Astrocyte (in vitro differentiated cells and primary cell): ENCODE results near the gene JHY. TPM values are rescaled to one million over a fixed set of nuclear protein-coding genes. Genes with fewer than 3 reads are reported as not detected.

ENCODE experiments used
- DNase-seq: peaks from one replicate; pipeline ENCODE4 v3.0.0-alpha.2; 2010; ENCODE audit warnings: low read depth
- FAIRE-seq: peaks from 2 replicates; lab custom pipeline; 2011; peaks lifted over from hg19 to GRCh38; lab: Jason Lieb, UNC
- H2AFZ ChIP-seq: 2 replicates; pipeline ENCODE4 v1.6.0; 2012; ENCODE audit warnings: low read depth, low read length, inconsistent platforms
- H3K27ac ChIP-seq: 2 replicates; pipeline ENCODE4 v1.5.1; 2011; ENCODE audit warnings: low read depth, low read length, inconsistent platforms
- H3K27me3 ChIP-seq: 2 replicates; pipeline ENCODE4 v1.6.0; 2011; ENCODE audit warnings: low read length, inconsistent platforms; ENCODE audit not compliant: insufficient read depth
- H3K36me3 ChIP-seq: 2 replicates; pipeline ENCODE4 v1.5.1; 2011; ENCODE audit warnings: low read length, inconsistent platforms; ENCODE audit not compliant: insufficient read depth
- H3K4me1 ChIP-seq: 2 replicates; pipeline ENCODE4 v1.5.1; 2011; ENCODE audit warnings: low read length, inconsistent platforms; ENCODE audit not compliant: insufficient read depth
- H3K4me2 ChIP-seq: 2 replicates; pipeline ENCODE4 v1.6.0; 2012; ENCODE audit warnings: low read length, inconsistent platforms
- H3K4me3 ChIP-seq: 2 replicates; pipeline ENCODE4 v1.5.1; 2011; ENCODE audit warnings: low read depth, mild to moderate bottlenecking, low read length, inconsistent platforms; ENCODE audit not compliant: insufficient read depth
- H3K79me2 ChIP-seq: 2 replicates; pipeline ENCODE4 v1.6.0; 2012; ENCODE audit warnings: mild to moderate bottlenecking, low read length, inconsistent platforms; ENCODE audit not compliant: insufficient read depth
- H3K9ac ChIP-seq: 2 replicates; pipeline ENCODE4 v1.6.0; 2012; ENCODE audit warnings: mild to moderate bottlenecking, low read length, inconsistent platforms
- H3K9me3 ChIP-seq: 2 replicates; pipeline ENCODE4 v1.5.1; 2012; ENCODE audit warnings: low read depth, mild to moderate bottlenecking, low read length, inconsistent platforms; ENCODE audit not compliant: insufficient read depth
- H4K20me1 ChIP-seq: 2 replicates; pipeline ENCODE4 v1.6.0; 2012; ENCODE audit warnings: low read length, inconsistent platforms; ENCODE audit not compliant: insufficient read depth
- H3K27ac Mint-ChIP-seq: one replicate; pipeline ENCODE4 v1.8.0; 2021; ENCODE audit warnings: mild to moderate bottlenecking, mixed read lengths; ENCODE audit not compliant: unreplicated experiment
- H3K27me3 Mint-ChIP-seq: one replicate; pipeline ENCODE4 v1.8.0; 2021; ENCODE audit warnings: low read depth, mixed read lengths; ENCODE audit not compliant: unreplicated experiment
- H3K36me3 Mint-ChIP-seq: one replicate; pipeline ENCODE4 v1.8.0; 2021; ENCODE audit warnings: low read depth, mixed read lengths; ENCODE audit not compliant: unreplicated experiment
- H3K4me1 Mint-ChIP-seq: one replicate; pipeline ENCODE4 v1.8.0; 2021; ENCODE audit warnings: low read depth, mixed read lengths; ENCODE audit not compliant: unreplicated experiment
- H3K4me3 Mint-ChIP-seq: one replicate; pipeline ENCODE4 v1.8.0; 2021; ENCODE audit warnings: mild to moderate bottlenecking, moderate library complexity, mixed read lengths; ENCODE audit not compliant: unreplicated experiment
- H3K9me3 Mint-ChIP-seq: one replicate; pipeline ENCODE4 v1.8.0; 2021; ENCODE audit warnings: mild to moderate bottlenecking, mixed read lengths; ENCODE audit not compliant: unreplicated experiment
- CTCF ChIP-seq: IDR thresholded peaks from 2 replicates; pipeline ENCODE4 v1.5.1; 2011; ENCODE audit warnings: low read depth, mild to moderate bottlenecking, inconsistent platforms, low read length, moderate library complexity; ENCODE audit not compliant: insufficient read depth
- EZH2 ChIP-seq: IDR thresholded peaks from 2 replicates; pipeline ENCODE4 v1.6.1; 2012; ENCODE audit warnings: mild to moderate bottlenecking, low read length, inconsistent platforms; ENCODE audit not compliant: insufficient read depth
- total RNA-seq: library from RNA; stranded (reverse); gene quantifications from 2 replicates; pipeline ENCODE4 v1.2.1, GENCODE V29; 2021

Gene JHY
- total RNA-seq, 1 donor from 2014 or later: 2.7 TPM

- Histone ChIP-seq H3K36me3 (no peaks in the 10 kb centered on the region), H3K9me3 (no peaks in the 10 kb centered on the region), H3K27ac (no peak overlapping the region), H3K79me2 (no peaks in the 10 kb centered on the region), H4K20me1 (no peaks in the 10 kb centered on the region), H3K4me3 (no peak overlapping the region), H3K9ac (no peak overlapping the region), H2AFZ (no peak overlapping the region), H3K4me1 (no peaks in the 10 kb centered on the region), H3K4me2 (no peak overlapping the region), H3K27me3 (no peaks in the 10 kb centered on the region)
- DNase-seq (no peak), FAIRE-seq (no peak)
- Mint-ChIP-seq H3K9me3 (peaks cover 2% of the 10 kb centered on the region), H3K27me3 (peaks cover 2% of the 10 kb centered on the region), H3K36me3 (no peaks in the 10 kb centered on the region), H3K27ac (no peak overlapping the region), H3K4me3 (no peak overlapping the region), H3K4me1 (peaks cover 2% of the 10 kb centered on the region)
- no peak for TF ChIP-seq EZH2
- no peak for TF ChIP-seq CTCF
These were observed 45.6 kb upstream of the JHY start for GRCh38 chr11:122836916-122837315.

- no peaks in the 10 kb centered on the region for H3K79me2 ChIP-seq
- H3K4me1 ChIP-seq: no peaks in the 10 kb centered on the region
- Mint-ChIP-seq H3K9me3 (peaks cover 3% of the 10 kb centered on the region), H3K4me3 (no peak overlapping the region), H3K27me3 (peaks cover 3% of the 10 kb centered on the region), H3K36me3 (no peaks in the 10 kb centered on the region), H3K4me1 (no peaks in the 10 kb centered on the region), H3K27ac (no peak overlapping the region)
- no peak overlapping the region for H3K27ac ChIP-seq
- no peak overlapping the region for H3K4me3 ChIP-seq
- no peak overlapping the region for H3K9ac ChIP-seq
- H3K36me3 ChIP-seq: no peaks in the 10 kb centered on the region
- no peak for DNase-seq
- no peak overlapping the region for H2AFZ ChIP-seq
- no peak overlapping the region for H3K4me2 ChIP-seq
- no peak for FAIRE-seq
- no peaks in the 10 kb centered on the region for H4K20me1 ChIP-seq
- H3K9me3 ChIP-seq: no peaks in the 10 kb centered on the region
- no peaks in the 10 kb centered on the region for H3K27me3 ChIP-seq
- TF ChIP-seq CTCF (no peak), EZH2 (no peak)
These were observed 44.8 kb upstream of the JHY start for GRCh38 chr11:122837528-122838346.
